ENCODE data around the gene MCAM. TPM values are rescaled to one million over a fixed set of nuclear protein-coding genes. Genes with fewer than 3 reads are reported as not detected.

The MCAM gene
- total and polyA plus RNA-seq, 8 donors: 59.5 to 149 (median 114) TPM

- ATAC-seq (no peak), DNase-seq (no peak)
- Histone ChIP-seq H3K27me3 (peaks cover 5 to 35% of the 10 kb centered on the region in 2 donors), H3K4me3 (peak overlapping the region; percentile 25 to 35), H3K27ac (no peak overlapping the region), H3K36me3 (no peaks in the 10 kb centered on the region), H3K9me3 (no peaks in the 10 kb centered on the region), H3K4me1 (peaks cover 7 to 33% of the 10 kb centered on the region in 2 donors)
- TF ChIP-seq, protein P1, sequence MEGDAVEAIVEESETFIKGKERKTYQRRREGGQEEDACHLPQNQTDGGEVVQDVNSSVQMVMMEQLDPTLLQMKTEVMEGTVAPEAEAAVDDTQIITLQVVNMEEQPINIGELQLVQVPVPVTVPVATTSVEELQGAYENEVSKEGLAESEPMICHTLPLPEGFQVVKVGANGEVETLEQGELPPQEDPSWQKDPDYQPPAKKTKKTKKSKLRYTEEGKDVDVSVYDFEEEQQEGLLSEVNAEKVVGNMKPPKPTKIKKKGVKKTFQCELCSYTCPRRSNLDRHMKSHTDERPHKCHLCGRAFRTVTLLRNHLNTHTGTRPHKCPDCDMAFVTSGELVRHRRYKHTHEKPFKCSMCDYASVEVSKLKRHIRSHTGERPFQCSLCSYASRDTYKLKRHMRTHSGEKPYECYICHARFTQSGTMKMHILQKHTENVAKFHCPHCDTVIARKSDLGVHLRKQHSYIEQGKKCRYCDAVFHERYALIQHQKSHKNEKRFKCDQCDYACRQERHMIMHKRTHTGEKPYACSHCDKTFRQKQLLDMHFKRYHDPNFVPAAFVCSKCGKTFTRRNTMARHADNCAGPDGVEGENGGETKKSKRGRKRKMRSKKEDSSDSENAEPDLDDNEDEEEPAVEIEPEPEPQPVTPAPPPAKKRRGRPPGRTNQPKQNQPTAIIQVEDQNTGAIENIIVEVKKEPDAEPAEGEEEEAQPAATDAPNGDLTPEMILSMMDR (IDR thresholded peaks at IDR 0.05): no peak
- intact Hi-C loops (cut with DNase I): no loop called here
Measured at GRCh38 chr11:119363081-119363850, 46.3 kb upstream of the MCAM start.

GRCh38 chr11:119362741-119363080, 45.8 kb upstream of the MCAM start:
- intact Hi-C loops (cut with DNase I): no loop called here
- no peak overlapping the region for H3K4me3 ChIP-seq
- H3K27ac ChIP-seq: no peak overlapping the region
- peaks cover 7 to 29% of the 10 kb centered on the region in 2 donors for H3K4me1 ChIP-seq
- ATAC-seq (no peak), DNase-seq (no peak)
- H3K27me3 ChIP-seq: peaks cover 5 to 35% of the 10 kb centered on the region in 2 donors
- H3K9me3 ChIP-seq: no peaks in the 10 kb centered on the region
- no peaks in the 10 kb centered on the region for H3K36me3 ChIP-seq
- TF ChIP-seq, protein P1 (IDR thresholded peaks at IDR 0.05): no peak

- Histone ChIP-seq H3K9me3 (no peaks in the 10 kb centered on the region), H3K4me3 (no peak overlapping the region), H3K27ac (peak overlapping the region in 1 of 2 donors; percentile 39), H3K27me3 (peaks cover 5 to 35% of the 10 kb centered on the region in 2 donors), H3K36me3 (no peaks in the 10 kb centered on the region), H3K4me1 (peaks cover 7 to 29% of the 10 kb centered on the region in 2 donors)
- intact Hi-C loops (cut with DNase I): no loop called here
- no peak for DNase-seq
- TF ChIP-seq, protein P1 (IDR thresholded peaks at IDR 0.05): no peak
- ATAC-seq: no peak
Measured at GRCh38 chr11:119361941-119362725, 45.2 kb upstream of the MCAM start.

- peaks cover 7 to 32% of the 10 kb centered on the region in 2 donors for H3K4me1 ChIP-seq
- intact Hi-C loops (cut with DNase I): no loop called here
- peak in 2 of 4 donors; percentile 62 to 79 for DNase-seq
Measured at GRCh38 chr11:119361056-119361787, 44.3 kb upstream of the MCAM start.

More at GRCh38 chr11:119361056-119361787, 44.3 kb upstream of the MCAM start:
- peak overlapping the region in 1 of 2 donors; percentile 39 for H3K27ac ChIP-seq
- TF ChIP-seq, protein P1 (IDR thresholded peaks at IDR 0.05): no peak
- peaks cover 5 to 41% of the 10 kb centered on the region in 2 donors for H3K27me3 ChIP-seq
- no peaks in the 10 kb centered on the region for H3K36me3 ChIP-seq
- H3K4me3 ChIP-seq: no peak overlapping the region
- peak; percentile 75 for ATAC-seq
- H3K9me3 ChIP-seq: no peaks in the 10 kb centered on the region

Data from left lung (tissue), 10 donors.